ENCODE data around the gene HBS1L. TPM values are rescaled to one million over a fixed set of nuclear protein-coding genes. Genes with fewer than 3 reads are reported as not detected.

The HBS1L gene
- total RNA-seq, 4 donors from 2014 or later = 23.8 to 116 (median 69.2) TPM

GRCh38 chr6:134997133-134997995 lies 57.3 kb downstream of the HBS1L start:
- Histone ChIP-seq H3K4me3 (no peak overlapping the region), H3K9me3 (no peaks in the 10 kb centered on the region), H3K36me3 (no peaks in the 10 kb centered on the region), H3K27ac (no peak overlapping the region), H3K4me1 (no peaks in the 10 kb centered on the region), H3K27me3 (no peaks in the 10 kb centered on the region)
- DNase-seq = no peak
- intact Hi-C loops (cut with DNase I; ENCODE audit: low total_unique reads) = no loop called here
- TF ChIP-seq, protein P1, sequence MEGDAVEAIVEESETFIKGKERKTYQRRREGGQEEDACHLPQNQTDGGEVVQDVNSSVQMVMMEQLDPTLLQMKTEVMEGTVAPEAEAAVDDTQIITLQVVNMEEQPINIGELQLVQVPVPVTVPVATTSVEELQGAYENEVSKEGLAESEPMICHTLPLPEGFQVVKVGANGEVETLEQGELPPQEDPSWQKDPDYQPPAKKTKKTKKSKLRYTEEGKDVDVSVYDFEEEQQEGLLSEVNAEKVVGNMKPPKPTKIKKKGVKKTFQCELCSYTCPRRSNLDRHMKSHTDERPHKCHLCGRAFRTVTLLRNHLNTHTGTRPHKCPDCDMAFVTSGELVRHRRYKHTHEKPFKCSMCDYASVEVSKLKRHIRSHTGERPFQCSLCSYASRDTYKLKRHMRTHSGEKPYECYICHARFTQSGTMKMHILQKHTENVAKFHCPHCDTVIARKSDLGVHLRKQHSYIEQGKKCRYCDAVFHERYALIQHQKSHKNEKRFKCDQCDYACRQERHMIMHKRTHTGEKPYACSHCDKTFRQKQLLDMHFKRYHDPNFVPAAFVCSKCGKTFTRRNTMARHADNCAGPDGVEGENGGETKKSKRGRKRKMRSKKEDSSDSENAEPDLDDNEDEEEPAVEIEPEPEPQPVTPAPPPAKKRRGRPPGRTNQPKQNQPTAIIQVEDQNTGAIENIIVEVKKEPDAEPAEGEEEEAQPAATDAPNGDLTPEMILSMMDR (IDR thresholded peaks at IDR 0.05) = no peak
- no peak for TF ChIP-seq POLR2A (IDR thresholded peaks at IDR 0.05)

GRCh38 chr6:134995536-134995935 lies 59.1 kb downstream of the HBS1L start:
- DNase-seq = no peak
- Histone ChIP-seq H3K27ac (no peak overlapping the region), H3K9me3 (no peaks in the 10 kb centered on the region), H3K4me1 (no peaks in the 10 kb centered on the region), H3K27me3 (no peaks in the 10 kb centered on the region), H3K4me3 (no peak overlapping the region), H3K36me3 (no peaks in the 10 kb centered on the region)
- TF ChIP-seq POLR2A (IDR thresholded peaks at IDR 0.05) = no peak
- TF ChIP-seq, protein P1 (IDR thresholded peaks at IDR 0.05) = no peak
- intact Hi-C loops (cut with DNase I; ENCODE audit: low total_unique reads) = no loop called here

DNA sequence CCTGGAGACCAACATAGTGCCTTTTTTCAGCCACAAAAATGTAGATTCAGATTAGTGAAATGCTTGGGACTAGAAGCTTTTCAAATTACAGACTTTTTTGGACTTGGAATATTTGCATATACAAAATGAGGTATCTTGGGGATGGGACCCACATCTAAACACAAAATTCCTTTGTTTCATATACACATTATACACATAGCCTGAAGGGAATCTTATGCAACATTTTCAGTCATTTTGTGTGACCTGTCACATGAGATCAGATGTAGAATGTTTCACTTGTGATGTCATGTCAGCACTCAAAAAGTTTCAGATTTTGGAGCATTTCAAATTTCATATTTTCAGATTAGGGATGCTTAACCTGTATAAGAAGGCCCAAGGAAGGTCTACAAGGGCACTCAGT lies 60.2 kb downstream of the HBS1L start:
- no peak for DNase-seq
- Histone ChIP-seq H3K27me3 (no peaks in the 10 kb centered on the region), H3K4me1 (no peaks in the 10 kb centered on the region), H3K4me3 (no peak overlapping the region), H3K36me3 (no peaks in the 10 kb centered on the region), H3K9me3 (no peaks in the 10 kb centered on the region), H3K27ac (no peak overlapping the region)
- intact Hi-C loops (cut with DNase I; ENCODE audit: low total_unique reads) = no loop called here
- TF ChIP-seq POLR2A (IDR thresholded peaks at IDR 0.05) = no peak
- TF ChIP-seq, protein P1 (IDR thresholded peaks at IDR 0.05) = no peak

- no peak for TF ChIP-seq POLR2A (IDR thresholded peaks at IDR 0.05)
- TF ChIP-seq, protein P1 (IDR thresholded peaks at IDR 0.05) = no peak
- Histone ChIP-seq H3K4me1 (no peaks in the 10 kb centered on the region), H3K27ac (no peak overlapping the region), H3K9me3 (no peaks in the 10 kb centered on the region), H3K36me3 (no peaks in the 10 kb centered on the region), H3K27me3 (no peaks in the 10 kb centered on the region), H3K4me3 (no peak overlapping the region)
- intact Hi-C loops (cut with DNase I; ENCODE audit: low total_unique reads) = no loop called here
- DNase-seq = no peak
Observed at GRCh38 chr6:134992155-134992554, 62.5 kb downstream of the HBS1L start.

DNA sequence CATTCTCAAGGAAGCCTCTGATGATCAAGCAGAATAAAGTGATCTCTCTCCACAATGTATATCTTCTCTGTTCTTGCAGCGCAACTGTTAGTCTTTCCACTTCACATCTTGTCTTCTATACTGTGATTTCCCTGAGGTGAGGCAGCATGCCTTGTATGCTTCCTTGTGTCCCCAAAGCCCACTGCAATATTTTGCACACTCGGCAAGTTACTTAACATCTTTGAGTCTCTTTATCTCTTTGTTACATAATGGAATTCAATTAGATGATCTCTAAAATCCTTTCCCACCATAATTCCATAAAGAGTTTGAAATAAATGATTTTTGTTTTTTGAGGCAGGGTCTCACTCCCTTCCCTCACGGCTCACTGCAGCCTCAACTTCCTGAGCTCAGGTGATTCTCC lies 64.4 kb downstream of the HBS1L start:
- DNase-seq = no peak
- no peaks in the 10 kb centered on the region for H3K36me3 ChIP-seq
- no peaks in the 10 kb centered on the region for H3K4me1 ChIP-seq
- H3K27ac ChIP-seq = no peak overlapping the region
- no peak overlapping the region for H3K4me3 ChIP-seq
- H3K27me3 ChIP-seq = no peaks in the 10 kb centered on the region
- H3K9me3 ChIP-seq = no peaks in the 10 kb centered on the region
- TF ChIP-seq, protein P1 (IDR thresholded peaks at IDR 0.05) = no peak
- no peak for TF ChIP-seq POLR2A (IDR thresholded peaks at IDR 0.05)
- intact Hi-C loops (cut with DNase I; ENCODE audit: low total_unique reads) = no loop called here

Data from uterus (tissue), 4 donors.